Epithelial cell of esophagus (primary cell): ENCODE data around the gene RBKS.
A peak's percentile ranks its signal among the peaks of the same experiment; 100 is the strongest.
"Not testable (repeated sequence)": the region's sequence is repeated elsewhere in the genome, so short reads cannot be mapped to it uniquely, and the experiment has no call there.

Source experiments
- DNase-seq: peaks from one replicate; pipeline ENCODE4 v3.0.0; 2010; ENCODE audit warnings: low read depth
- H3K4me3 ChIP-seq: 2 replicates; pipeline ENCODE4 v1.5.1; 2011; ENCODE audit warnings: mild to moderate bottlenecking, low read length, control low read depth
- CTCF ChIP-seq: IDR thresholded peaks from 2 replicates; pipeline ENCODE4 v1.5.1; 2011; ENCODE audit warnings: low read depth, mild to moderate bottlenecking, low read length, control low read depth, inconsistent platforms; ENCODE audit not compliant: insufficient read depth; ENCODE audit errors: missing control alignments

The RBKS gene

GRCh38 chr2:27773959-27774358 is 116.2 kb downstream of the RBKS start:
- DNase-seq: no peak
- TF ChIP-seq CTCF: no peak

GRCh38 chr2:27772804-27773203 is 117.4 kb downstream of the RBKS start:
- peak overlapping the region; percentile 89 for H3K4me3 ChIP-seq

More at GRCh38 chr2:27773959-27774358, 116.2 kb downstream of the RBKS start:
- no peak overlapping the region for H3K4me3 ChIP-seq

GRCh38 chr2:27771548-27772335 is 118.4 kb downstream of the RBKS start, which contains the start of gene MRPL33:
Gene MRPL33, plus strand, starts transcription at chr2:27771719. Its CDS starts 59 bp downstream, at chr2:27771778.
- peak; percentile 89 for DNase-seq
- no peak for TF ChIP-seq CTCF
- peak within 1 kb of the TSS; percentile 89 for H3K4me3 ChIP-seq

More at GRCh38 chr2:27772804-27773203, 117.4 kb downstream of the RBKS start:
- no peak for DNase-seq
- TF ChIP-seq CTCF: no peak

- H3K4me3 ChIP-seq: peak overlapping the region; percentile 89
- DNase-seq: no peak
- no peak for TF ChIP-seq CTCF
Observed at GRCh38 chr2:27771202-27771547, 119.0 kb downstream of the RBKS start.

- TF ChIP-seq CTCF: no peak
- no peak overlapping the region for H3K4me3 ChIP-seq
- DNase-seq: no peak
Observed at GRCh38 chr2:27766287-27766661, 123.9 kb downstream of the RBKS start.

GRCh38 chr2:27765621-27766286 is 124.4 kb downstream of the RBKS start:
- TF ChIP-seq CTCF: no peak
- H3K4me3 ChIP-seq: no peak overlapping the region
- DNase-seq: no peak

- H3K4me3 ChIP-seq, DNase-seq: not testable (repeated sequence)
Observed at GRCh38 chr2:27764526-27764925, 125.7 kb downstream of the RBKS start.
